ENCODE measurements around the gene PROS1. TPM values are rescaled to one million over a fixed set of nuclear protein-coding genes. Genes with fewer than 3 reads are reported as not detected.
"Not testable (repeated sequence)": the region's sequence is repeated elsewhere in the genome, so short reads cannot be mapped to it uniquely, and the experiment has no call there.

Gene PROS1
- total RNA-seq, 1 donor from 2014 or later = 44.2 TPM

GRCh38 chr3:93906245-93906644 is 67.5 kb downstream of the PROS1 start:
- no peak for DNase-seq (ENCODE audit: low spot score in 2 of 2)
- intact Hi-C loops (cut with DNase I) = loop anchor here (10.0 kb wide), 2 partner anchors 59 to 159 kb away; partner anchors contain the start of genes DHFR2 and NSUN3
- H3K27me3 ChIP-seq = no peaks in the 10 kb centered on the region
- H3K9me3 ChIP-seq = no peaks in the 10 kb centered on the region
- no peaks in the 10 kb centered on the region for H3K4me1 ChIP-seq
- H3K36me3 ChIP-seq = peaks cover 4 to 7% of the 10 kb centered on the region in 2 donors
- TF ChIP-seq CTCF (IDR thresholded peaks at IDR 0.05) = no peak
- H3K27ac ChIP-seq = no peak overlapping the region
- H3K4me3 ChIP-seq = no peak overlapping the region

DNA sequence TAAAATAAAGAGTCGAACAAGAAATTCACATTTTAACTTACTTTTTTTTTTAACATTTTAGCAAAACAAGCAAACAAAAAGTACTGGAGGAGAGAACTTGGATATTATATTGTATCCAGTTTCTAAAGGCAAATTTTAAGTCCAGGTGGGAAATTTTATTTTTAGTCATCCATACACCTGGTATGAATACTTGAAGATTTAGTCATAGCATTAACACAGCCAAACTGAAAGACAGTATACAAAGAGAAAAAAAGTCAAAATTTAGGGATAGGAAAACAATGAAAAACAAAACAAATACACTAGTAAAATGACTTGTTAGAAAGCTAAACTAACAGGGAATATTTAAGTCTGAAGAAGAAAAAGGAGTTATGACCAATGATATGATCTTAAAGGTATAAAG is 69.1 kb downstream of the PROS1 start:
- no peaks in the 10 kb centered on the region for H3K27me3 ChIP-seq
- no peaks in the 10 kb centered on the region for H3K9me3 ChIP-seq
- intact Hi-C loops (cut with DNase I) = loop anchor here (10.0 kb wide), 2 partner anchors 60 to 160 kb away; partner anchors contain the start of genes DHFR2 and NSUN3
- no peak overlapping the region for H3K4me3 ChIP-seq
- no peaks in the 10 kb centered on the region for H3K4me1 ChIP-seq
- TF ChIP-seq CTCF (IDR thresholded peaks at IDR 0.05) = no peak
- H3K27ac ChIP-seq = no peak overlapping the region
- peaks cover 4 to 7% of the 10 kb centered on the region in 2 donors for H3K36me3 ChIP-seq
- no peak for DNase-seq (ENCODE audit: low spot score in 2 of 2)

GRCh38 chr3:93878250-93879017 is 95.3 kb downstream of the PROS1 start:
- intact Hi-C loops (cut with DNase I); H3K4me1 ChIP-seq; H3K27me3 ChIP-seq; H3K27ac ChIP-seq; H3K9me3 ChIP-seq; H3K36me3 ChIP-seq; H3K4me3 ChIP-seq; DNase-seq (ENCODE audit: low spot score in 2 of 2): not testable (repeated sequence)

GRCh38 chr3:93877427-93877826 is 96.3 kb downstream of the PROS1 start:
- H3K27ac ChIP-seq; H3K4me1 ChIP-seq; H3K4me3 ChIP-seq; intact Hi-C loops (cut with DNase I); H3K9me3 ChIP-seq; DNase-seq (ENCODE audit: low spot score in 2 of 2); H3K27me3 ChIP-seq; H3K36me3 ChIP-seq: not testable (repeated sequence)

GRCh38 chr3:93873412-93873811 is 100.3 kb downstream of the PROS1 start:
- H3K4me3 ChIP-seq; intact Hi-C loops (cut with DNase I); H3K4me1 ChIP-seq; H3K27me3 ChIP-seq; H3K9me3 ChIP-seq; H3K36me3 ChIP-seq; DNase-seq (ENCODE audit: low spot score in 2 of 2); H3K27ac ChIP-seq: not testable (repeated sequence)

DNA sequence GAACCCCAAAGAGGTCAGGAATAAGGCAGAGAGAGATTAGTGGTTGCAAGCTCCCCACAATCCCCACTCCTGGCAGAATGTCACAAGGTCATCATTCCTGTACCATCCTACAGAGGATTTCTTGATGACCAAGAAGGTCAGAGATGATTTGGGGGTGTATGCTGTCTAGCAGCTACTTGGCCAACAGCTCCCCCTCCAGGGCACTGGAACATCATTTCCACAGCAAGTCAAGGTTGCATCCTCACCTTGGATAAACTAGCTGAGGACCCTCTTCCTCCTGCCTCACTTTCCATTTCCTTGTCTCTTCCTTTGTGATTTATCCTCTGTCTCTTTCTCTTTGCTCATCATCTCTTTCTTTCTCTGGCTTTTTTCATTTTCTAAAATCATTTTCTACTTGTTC is 106.3 kb downstream of the PROS1 start:
- intact Hi-C loops (cut with DNase I) = no loop called here
- H3K27ac ChIP-seq = no peak overlapping the region
- no peak for TF ChIP-seq CTCF (IDR thresholded peaks at IDR 0.05)
- H3K36me3 ChIP-seq = no peaks in the 10 kb centered on the region
- no peaks in the 10 kb centered on the region for H3K27me3 ChIP-seq
- H3K9me3 ChIP-seq = no peaks in the 10 kb centered on the region
- DNase-seq (ENCODE audit: low spot score in 2 of 2) = no peak
- no peak overlapping the region for H3K4me3 ChIP-seq
- no peaks in the 10 kb centered on the region for H3K4me1 ChIP-seq

- H3K27ac ChIP-seq = no peak overlapping the region
- H3K4me1 ChIP-seq = no peaks in the 10 kb centered on the region
- no peak overlapping the region for H3K4me3 ChIP-seq
- H3K36me3 ChIP-seq = no peaks in the 10 kb centered on the region
- H3K9me3 ChIP-seq = no peaks in the 10 kb centered on the region
- intact Hi-C loops (cut with DNase I) = no loop called here
- DNase-seq (ENCODE audit: low spot score in 2 of 2) = no peak
- no peak for TF ChIP-seq CTCF (IDR thresholded peaks at IDR 0.05)
- no peaks in the 10 kb centered on the region for H3K27me3 ChIP-seq
These were observed 112.7 kb downstream of the PROS1 start for GRCh38 chr3:93861017-93861416.
